ENCODE measurements around the gene CRKL.

Gene CRKL

GRCh38 chr22:20977516-20978170 is 60.4 kb downstream of the CRKL start:
- no peak overlapping the region for H3K27ac ChIP-seq (replicated peaks)
- no peak for TF ChIP-seq GABPA (IDR thresholded peaks at IDR 0.05; ENCODE audit: low read depth)
- TF ChIP-seq SPI1 (IDR thresholded peaks at IDR 0.05; ENCODE audit: borderline replicate concordance, low read depth), result no peak
- TF ChIP-seq CTCF (IDR thresholded peaks at IDR 0.05; ENCODE audit: insufficient read depth, low read length), result no peak
- no peak for TF ChIP-seq POLR2AphosphoS5 (IDR thresholded peaks at IDR 0.05; ENCODE audit: low read depth)
- TF ChIP-seq REST (IDR thresholded peaks at IDR 0.05; ENCODE audit: insufficient replicate concordance, low read depth), result no peak

GRCh38 chr22:20978419-20978818 is 61.2 kb downstream of the CRKL start:
- H3K27ac ChIP-seq (replicated peaks), result no peak overlapping the region
- no peaks in the 10 kb centered on the region for H3K27me3 ChIP-seq (ENCODE audit: insufficient read depth, poor library complexity, severe bottlenecking)
- no peak for TF ChIP-seq REST (IDR thresholded peaks at IDR 0.05; ENCODE audit: insufficient replicate concordance, low read depth)
- DNase-seq (ENCODE audit: low read depth in 1 of 2, low spot score in 1 of 2), result no peak
- no peak overlapping the region for H3K4me3 ChIP-seq (replicated peaks; ENCODE audit: insufficient read depth, low read length)

More at GRCh38 chr22:20977516-20978170, 60.4 kb downstream of the CRKL start:
- no peak for DNase-seq (ENCODE audit: low read depth in 1 of 2, low spot score in 1 of 2)
- H3K4me3 ChIP-seq (replicated peaks; ENCODE audit: insufficient read depth, low read length), result no peak overlapping the region
- H3K27me3 ChIP-seq (ENCODE audit: insufficient read depth, poor library complexity, severe bottlenecking), result no peaks in the 10 kb centered on the region

GRCh38 chr22:20979243-20979809 is 62.1 kb downstream of the CRKL start:
- no peaks in the 10 kb centered on the region for H3K27me3 ChIP-seq (ENCODE audit: insufficient read depth, poor library complexity, severe bottlenecking)
- no peak overlapping the region for H3K4me3 ChIP-seq (replicated peaks; ENCODE audit: insufficient read depth, low read length)
- no peak for DNase-seq (ENCODE audit: low read depth in 1 of 2, low spot score in 1 of 2)
- TF ChIP-seq CTCF (IDR thresholded peaks at IDR 0.05; ENCODE audit: insufficient read depth, low read length), result no peak
- TF ChIP-seq SPI1 (IDR thresholded peaks at IDR 0.05; ENCODE audit: borderline replicate concordance, low read depth), result no peak
- TF ChIP-seq GABPA (IDR thresholded peaks at IDR 0.05; ENCODE audit: low read depth), result no peak
- no peak for TF ChIP-seq POLR2AphosphoS5 (IDR thresholded peaks at IDR 0.05; ENCODE audit: low read depth)
- no peak for TF ChIP-seq REST (IDR thresholded peaks at IDR 0.05; ENCODE audit: insufficient replicate concordance, low read depth)
- no peak overlapping the region for H3K27ac ChIP-seq (replicated peaks)
